K562 (cell line): Measurements from ENCODE around the gene CERS6. TPM values are rescaled to one million over a fixed set of nuclear protein-coding genes. Genes with fewer than 3 reads are reported as not detected.

Experiments used
- ARID1B ChIP-seq: fragments of 450-650 bp; IDR thresholded peaks from 2 replicates; pipeline ENCODE4 v1.6.1; 2016; ENCODE audit warnings: antibody characterized with exemption, mild to moderate bottlenecking, inconsistent platforms
- DPF2 ChIP-seq: fragments of 450-650 bp; IDR thresholded peaks from 2 replicates; pipeline ENCODE4 v1.6.1; 2016
- EP300 ChIP-seq: IDR thresholded peaks from 2 replicates; pipeline ENCODE4 v1.6.1; 2012; ENCODE audit warnings: low read length, improper control_type of control experiment
- FOSL1 ChIP-seq: fragments of 200-800 bp; sonication (Bioruptor generic); conservative IDR thresholded peaks from 2 replicates; pipeline ENCODE4 v1.6.1; 2016; ENCODE audit warnings: missing genetic modification characterization, missing compliant biosample characterization
- HDAC6 ChIP-seq: IDR thresholded peaks from 2 replicates; pipeline ENCODE4 v1.6.1; 2012; ENCODE audit warnings: low read depth, mild to moderate bottlenecking, control low read depth, inconsistent platforms, low read length, moderate library complexity
- JUND ChIP-seq, 2 experiments: IDR thresholded peaks; 2 replicates in 1 of 2; 3 replicates in 1 of 2; pipeline ENCODE4 v1.6.1; 2011; ENCODE audit warnings: borderline replicate concordance in 2 of 2, low read depth in 2 of 2, low read length in 2 of 2, improper control_type of control experiment in 1 of 2, missing biosample characterization in 1 of 2, missing genetic modification characterization in 1 of 2, missing genetic modification reagents in 1 of 2
- MEIS2 ChIP-seq: fragments of 450-650 bp; IDR thresholded peaks from 2 replicates; pipeline ENCODE4 v1.6.1; 2014; ENCODE audit warnings: mild to moderate bottlenecking; ENCODE audit not compliant: partially characterized antibody
- NFIX ChIP-seq: fragments of 250-450 bp; sonication (Bioruptor Pico); IDR thresholded peaks from 2 replicates; pipeline ENCODE4 v1.4.0; 2020; ENCODE audit warnings: low read depth, mild to moderate bottlenecking, moderate library complexity
- PURB ChIP-seq: sonication (generic); formaldehyde crosslinking; IDR thresholded peaks from 2 replicates; pipeline ENCODE4 v1.9.0; 2021; ENCODE audit warnings: low read depth, mild to moderate bottlenecking, missing genetic modification reagents
- RBM34 ChIP-seq: fragments of 200-400 bp; formaldehyde crosslinking; IDR thresholded peaks from 2 replicates; pipeline ENCODE4 v1.6.1; 2018; ENCODE audit warnings: low read length, borderline replicate concordance; ENCODE audit not compliant: insufficient read depth
- SMARCC2 ChIP-seq: fragments of 450-650 bp; IDR thresholded peaks from 2 replicates; pipeline ENCODE4 v1.6.1; 2017; ENCODE audit warnings: antibody characterized with exemption, moderate library complexity, mild to moderate bottlenecking, low read depth
- SMARCE1 ChIP-seq: fragments of 450-650 bp; IDR thresholded peaks from 2 replicates; pipeline ENCODE4 v1.7.1; 2016; ENCODE audit warnings: mild to moderate bottlenecking
- SOX6 ChIP-seq: fragments of 450-650 bp; IDR thresholded peaks from 2 replicates; pipeline ENCODE4 v1.6.1; 2014; ENCODE audit warnings: mild to moderate bottlenecking
- TAL1 ChIP-seq: fragments of 450-650 bp; IDR thresholded peaks from 2 replicates; pipeline ENCODE4 v1.6.1; 2016; ENCODE audit warnings: mild to moderate bottlenecking
- TEAD4 ChIP-seq, 2 experiments: sonication (generic) in 1 of 2; formaldehyde crosslinking in 1 of 2; IDR thresholded peaks; 2 replicates each; pipeline versions ENCODE4 v1.6.1 to v1.8.0; 2012 to 2022; ENCODE audit warnings: borderline replicate concordance in 1 of 2, inconsistent platforms in 1 of 2, low read length in 1 of 2, mild to moderate bottlenecking in 1 of 2, missing genetic modification reagents in 1 of 2
- THRAP3 ChIP-seq: fragments of 450-650 bp; IDR thresholded peaks from 2 replicates; pipeline ENCODE4 v1.6.1; 2016; ENCODE audit warnings: mild to moderate bottlenecking, inconsistent platforms, borderline replicate concordance
- ZNF316 ChIP-seq: fragments of 450-650 bp; IDR thresholded peaks from 2 replicates; pipeline ENCODE4 v1.6.1; 2016
- polyA plus RNA-seq, 8 experiments: library from polyadenylated mRNA; depleted of rRNA in 4 of 8; stranded (reverse) in 5 of 8; unstranded in 3 of 8; fragments of >200 nt; fragmentation: Nextera tagmentation in 2 of 8; fragmentation: Illumina TruSeq in 1 of 8; extraction: Ambion mirVana in 2 of 8; extraction: Trizol in 1 of 8; gene quantifications; 2 replicates each; pipeline versions ENCODE4 v1.2.1 to v1.2.3, GENCODE V29; 2011 to 2014; ENCODE audit warnings: inconsistent platforms in 1 of 8, missing spikeins in 1 of 8
- total RNA-seq, 7 experiments: library from RNA; depleted of rRNA in 6 of 7; stranded (reverse); fragments of >200 nt in 6 of 7; fragmentation: Illumina TruSeq in 2 of 7; extraction: Trizol in 2 of 7; gene quantifications; 2 replicates each; pipeline versions ENCODE4 v1.2.1 to v1.2.3, GENCODE V29; 2011 to 2021; ENCODE audit warnings: low replicate concordance in 1 of 7
- TF ChIP-seq, protein P1 (sequence below): IDR thresholded peaks from 2 replicates; pipeline ENCODE4 v1.6.1; 2012; ENCODE audit warnings: low read depth, low read length, improper control_type of control experiment, borderline replicate concordance
- TF ChIP-seq, protein P2 (sequence below): fragments of 450-650 bp; IDR thresholded peaks from 2 replicates; pipeline ENCODE4 v1.6.1; 2014; ENCODE audit warnings: low read depth, mild to moderate bottlenecking, moderate library complexity, borderline replicate concordance
- TF ChIP-seq, protein P3 (sequence below): IDR thresholded peaks from 3 replicates; pipeline ENCODE4 v1.6.1; 2011; ENCODE audit warnings: borderline replicate concordance, mild to moderate bottlenecking; ENCODE audit not compliant: insufficient read length, insufficient read depth
- TF ChIP-seq, protein P4 (sequence below), 2 experiments: IDR thresholded peaks in 1 of 2; conservative IDR thresholded peaks in 1 of 2; 2 replicates each; pipeline ENCODE4 v1.6.1; 2016; ENCODE audit warnings: low read depth in 2 of 2, mild to moderate bottlenecking in 1 of 2, missing compliant biosample characterization in 1 of 2, missing genetic modification characterization in 1 of 2, moderate library complexity in 1 of 2

CERS6 gene
- total and polyA plus RNA-seq, 9 of the 15 experiments (the other 6 are each of a cell fraction or from before 2014, with no cell fraction given): 1.6 to 13.6 (median 11.4) TPM

DNA sequence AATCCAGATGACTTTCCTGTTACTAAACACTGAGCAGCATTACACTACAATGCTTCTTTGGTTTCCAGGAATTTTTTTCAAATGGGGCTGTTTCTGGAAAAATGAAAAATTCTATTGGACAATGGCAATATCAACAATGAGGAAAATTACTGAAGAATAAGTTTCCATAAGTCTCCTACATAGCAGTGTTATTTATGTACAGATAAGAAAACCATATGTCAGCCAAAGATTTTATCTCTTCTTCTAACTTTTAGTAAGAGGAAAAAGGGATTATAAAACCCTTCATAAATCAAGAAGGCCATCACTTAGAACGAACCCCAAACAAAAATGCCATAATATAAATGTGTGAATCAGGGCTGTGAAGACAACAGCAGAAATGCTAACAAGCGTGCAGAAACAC, 314.7 kb downstream of the CERS6 start (continued):
- TF ChIP-seq, protein P1, sequence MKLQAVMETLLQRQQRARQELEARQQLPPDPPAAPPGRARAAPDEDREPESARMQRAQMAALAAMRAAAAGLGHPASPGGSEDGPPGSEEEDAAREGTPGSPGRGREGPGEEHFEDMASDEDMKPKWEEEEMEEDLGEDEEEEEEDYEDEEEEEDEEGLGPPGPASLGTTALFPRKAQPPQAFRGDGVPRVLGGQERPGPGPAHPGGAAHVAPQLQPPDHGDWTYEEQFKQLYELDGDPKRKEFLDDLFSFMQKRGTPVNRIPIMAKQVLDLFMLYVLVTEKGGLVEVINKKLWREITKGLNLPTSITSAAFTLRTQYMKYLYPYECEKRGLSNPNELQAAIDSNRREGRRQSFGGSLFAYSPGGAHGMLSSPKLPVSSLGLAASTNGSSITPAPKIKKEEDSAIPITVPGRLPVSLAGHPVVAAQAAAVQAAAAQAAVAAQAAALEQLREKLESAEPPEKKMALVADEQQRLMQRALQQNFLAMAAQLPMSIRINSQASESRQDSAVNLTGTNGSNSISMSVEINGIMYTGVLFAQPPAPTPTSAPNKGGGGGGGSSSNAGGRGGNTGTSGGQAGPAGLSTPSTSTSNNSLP: peak; percentile 52; the same call in 1 of the 2 replicates
- TF ChIP-seq ARID1B: peak; percentile 66; the same call in 1 of the 2 replicates
- peak; percentile 62 for TF ChIP-seq EP300
- TF ChIP-seq, protein P2, sequence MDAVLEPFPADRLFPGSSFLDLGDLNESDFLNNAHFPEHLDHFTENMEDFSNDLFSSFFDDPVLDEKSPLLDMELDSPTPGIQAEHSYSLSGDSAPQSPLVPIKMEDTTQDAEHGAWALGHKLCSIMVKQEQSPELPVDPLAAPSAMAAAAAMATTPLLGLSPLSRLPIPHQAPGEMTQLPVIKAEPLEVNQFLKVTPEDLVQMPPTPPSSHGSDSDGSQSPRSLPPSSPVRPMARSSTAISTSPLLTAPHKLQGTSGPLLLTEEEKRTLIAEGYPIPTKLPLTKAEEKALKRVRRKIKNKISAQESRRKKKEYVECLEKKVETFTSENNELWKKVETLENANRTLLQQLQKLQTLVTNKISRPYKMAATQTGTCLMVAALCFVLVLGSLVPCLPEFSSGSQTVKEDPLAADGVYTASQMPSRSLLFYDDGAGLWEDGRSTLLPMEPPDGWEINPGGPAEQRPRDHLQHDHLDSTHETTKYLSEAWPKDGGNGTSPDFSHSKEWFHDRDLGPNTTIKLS: no peak
- TF ChIP-seq, protein P3, sequence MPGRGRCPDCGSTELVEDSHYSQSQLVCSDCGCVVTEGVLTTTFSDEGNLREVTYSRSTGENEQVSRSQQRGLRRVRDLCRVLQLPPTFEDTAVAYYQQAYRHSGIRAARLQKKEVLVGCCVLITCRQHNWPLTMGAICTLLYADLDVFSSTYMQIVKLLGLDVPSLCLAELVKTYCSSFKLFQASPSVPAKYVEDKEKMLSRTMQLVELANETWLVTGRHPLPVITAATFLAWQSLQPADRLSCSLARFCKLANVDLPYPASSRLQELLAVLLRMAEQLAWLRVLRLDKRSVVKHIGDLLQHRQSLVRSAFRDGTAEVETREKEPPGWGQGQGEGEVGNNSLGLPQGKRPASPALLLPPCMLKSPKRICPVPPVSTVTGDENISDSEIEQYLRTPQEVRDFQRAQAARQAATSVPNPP: no peak
- peak; percentile 92 for TF ChIP-seq MEIS2
- peak; percentile 51; the same call in 1 of the 2 replicates for TF ChIP-seq TEAD4 (IDR thresholded peaks at IDR 0.05; ENCODE audit: low read length)
- TF ChIP-seq TEAD4 (CRISPR knock-in tag; IDR thresholded peaks at IDR 0.05; ENCODE audit: borderline replicate concordance): no peak
- peak; percentile 12; the same call in 1 of the 2 replicates for TF ChIP-seq TAL1
- peak; percentile 61; the same call in 1 of the 2 replicates for TF ChIP-seq SMARCE1
- TF ChIP-seq, protein P4, sequence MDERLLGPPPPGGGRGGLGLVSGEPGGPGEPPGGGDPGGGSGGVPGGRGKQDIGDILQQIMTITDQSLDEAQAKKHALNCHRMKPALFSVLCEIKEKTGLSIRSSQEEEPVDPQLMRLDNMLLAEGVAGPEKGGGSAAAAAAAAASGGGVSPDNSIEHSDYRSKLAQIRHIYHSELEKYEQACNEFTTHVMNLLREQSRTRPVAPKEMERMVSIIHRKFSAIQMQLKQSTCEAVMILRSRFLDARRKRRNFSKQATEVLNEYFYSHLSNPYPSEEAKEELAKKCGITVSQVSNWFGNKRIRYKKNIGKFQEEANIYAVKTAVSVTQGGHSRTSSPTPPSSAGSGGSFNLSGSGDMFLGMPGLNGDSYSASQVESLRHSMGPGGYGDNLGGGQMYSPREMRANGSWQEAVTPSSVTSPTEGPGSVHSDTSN (CRISPR knock-in tag; IDR thresholded peaks at IDR 0.05; ENCODE audit: low read depth): no peak
- TF ChIP-seq, protein P4 (tag; conservative IDR thresholded peaks at IDR 0.05; ENCODE audit: low read depth): peak; percentile 82
- TF ChIP-seq DPF2: peak; percentile 61
- TF ChIP-seq HDAC6: no peak
- 0 out of 2 replicates have a peak, but pooled peaks have one; percentile 55 for TF ChIP-seq SMARCC2
- no peak for TF ChIP-seq RBM34
- no peak for TF ChIP-seq THRAP3
- peak; percentile 33; the same call in 1 of the 2 replicates for TF ChIP-seq FOSL1 (tag)
- no peak for TF ChIP-seq ZNF316
- TF ChIP-seq JUND (IDR thresholded peaks at IDR 0.05; ENCODE audit: borderline replicate concordance, low read depth, low read length): peak; percentile 5; the same call in 1 of the 2 replicates
- TF ChIP-seq JUND (tag; IDR thresholded peaks at IDR 0.05; ENCODE audit: borderline replicate concordance, low read depth, low read length): no peak
- TF ChIP-seq SOX6: peak; percentile 60; the same call in 1 of the 2 replicates
- no peak for TF ChIP-seq NFIX (CRISPR knock-in tag)
- no peak for TF ChIP-seq PURB (CRISPR knock-in tag)
